T-helper 2 cell treated with Interferon-gamma antibody and Interleukin-4, amounts not matched to agents 5 μg/mL and 100 μg/mL, for 36 hours (primary cell): Measurements from ENCODE around the gene C1orf116.
A peak's percentile ranks its signal among the peaks of the same experiment; 100 is the strongest.
"Not testable (repeated sequence)": the region's sequence is repeated elsewhere in the genome, so short reads cannot be mapped to it uniquely, and the experiment has no call there.

Source experiments
- DNase-seq: peaks from one replicate; pipeline ENCODE4 v3.0.0; 2021; ENCODE audit warnings: low spot score
- H3K27ac Mint-ChIP-seq: one replicate; pipeline ENCODE4 v1.8.0; 2021; ENCODE audit warnings: mild to moderate bottlenecking, mixed read lengths
- H3K27me3 Mint-ChIP-seq: one replicate; pipeline ENCODE4 v1.8.0; 2021; ENCODE audit warnings: low read depth, mixed read lengths
- H3K36me3 Mint-ChIP-seq: one replicate; pipeline ENCODE4 v1.8.0; 2021; ENCODE audit warnings: low read depth, mixed read lengths
- H3K4me1 Mint-ChIP-seq: one replicate; pipeline ENCODE4 v1.8.0; 2021; ENCODE audit warnings: low read depth, mixed read lengths
- H3K4me3 Mint-ChIP-seq: one replicate; pipeline ENCODE4 v1.8.0; 2022; ENCODE audit warnings: mild to moderate bottlenecking, moderate library complexity, mixed read lengths
- H3K9me3 Mint-ChIP-seq: one replicate; pipeline ENCODE4 v1.8.0; 2021; ENCODE audit warnings: mixed read lengths

Gene C1orf116

GRCh38 chr1:207052911-207053769, 20.6 kb upstream of the C1orf116 start, which contains the start of gene PFKFB2:
Gene PFKFB2, plus strand, starts transcription at chr1:207053275. Its CDS starts 1,443 bp downstream, at chr1:207054718.
- Mint-ChIP-seq H3K36me3 (peaks cover 12% of the 10 kb centered on the region), H3K4me1 (peaks cover 36% of the 10 kb centered on the region), H3K9me3 (no peaks in the 10 kb centered on the region), H3K27me3 (peaks cover 9% of the 10 kb centered on the region), H3K27ac (peak within 1 kb of the TSS; percentile 87), H3K4me3 (peak within 1 kb of the TSS; percentile 99)
- DNase-seq = peak; percentile 90

- H3K36me3 Mint-ChIP-seq = peaks cover 26% of the 10 kb centered on the region
- DNase-seq = peak; percentile 16
- peak within 1 kb of the TSS; percentile 99 for H3K27ac Mint-ChIP-seq
- peaks cover 7% of the 10 kb centered on the region for H3K27me3 Mint-ChIP-seq
- H3K4me1 Mint-ChIP-seq = peaks cover 50% of the 10 kb centered on the region
- H3K9me3 Mint-ChIP-seq = no peaks in the 10 kb centered on the region
- peak within 1 kb of the TSS; percentile 100 for H3K4me3 Mint-ChIP-seq
These were observed 18.8 kb upstream of the C1orf116 start, which contains the start of gene YOD1 for GRCh38 chr1:207051191-207051943. Gene YOD1, minus strand, starts transcription at chr1:207051208. Its CDS starts 178 bp downstream, at chr1:207051030.

GRCh38 chr1:207050480-207051190, 18.1 kb upstream of the C1orf116 start:
- H3K9me3 Mint-ChIP-seq = no peaks in the 10 kb centered on the region
- peaks cover 3% of the 10 kb centered on the region for H3K27me3 Mint-ChIP-seq
- H3K4me1 Mint-ChIP-seq = peaks cover 52% of the 10 kb centered on the region
- H3K4me3 Mint-ChIP-seq = peak overlapping the region; percentile 100
- H3K36me3 Mint-ChIP-seq = peaks cover 31% of the 10 kb centered on the region
- peak; percentile 85 for DNase-seq
- H3K27ac Mint-ChIP-seq = peak overlapping the region; percentile 99

- peaks cover 1% of the 10 kb centered on the region for H3K27me3 Mint-ChIP-seq
- H3K4me1 Mint-ChIP-seq = peaks cover 52% of the 10 kb centered on the region
- H3K27ac Mint-ChIP-seq = peak overlapping the region; percentile 99
- DNase-seq = peak; percentile 20
- H3K4me3 Mint-ChIP-seq = peak overlapping the region; percentile 100
- H3K36me3 Mint-ChIP-seq = peaks cover 34% of the 10 kb centered on the region
- no peaks in the 10 kb centered on the region for H3K9me3 Mint-ChIP-seq
These were observed 17.4 kb upstream of the C1orf116 start for GRCh38 chr1:207049974-207050391.

GRCh38 chr1:207049514-207049913, 17.0 kb upstream of the C1orf116 start:
- Mint-ChIP-seq H3K4me3 (peak overlapping the region; percentile 100), H3K36me3 (peaks cover 38% of the 10 kb centered on the region), H3K9me3 (no peaks in the 10 kb centered on the region), H3K4me1 (peaks cover 50% of the 10 kb centered on the region), H3K27me3 (no peaks in the 10 kb centered on the region), H3K27ac (peak overlapping the region; percentile 99)
- no peak for DNase-seq

GRCh38 chr1:207049054-207049453, 16.5 kb upstream of the C1orf116 start:
- no peaks in the 10 kb centered on the region for H3K27me3 Mint-ChIP-seq
- peaks cover 38% of the 10 kb centered on the region for H3K36me3 Mint-ChIP-seq
- peaks cover 50% of the 10 kb centered on the region for H3K4me1 Mint-ChIP-seq
- peak overlapping the region; percentile 100 for H3K4me3 Mint-ChIP-seq
- no peak for DNase-seq
- no peaks in the 10 kb centered on the region for H3K9me3 Mint-ChIP-seq
- H3K27ac Mint-ChIP-seq = no peak overlapping the region

GRCh38 chr1:207048041-207048440, 15.5 kb upstream of the C1orf116 start:
- Mint-ChIP-seq H3K4me1 (peaks cover 50% of the 10 kb centered on the region), H3K36me3 (peaks cover 41% of the 10 kb centered on the region), H3K4me3 (no peak overlapping the region), H3K9me3 (no peaks in the 10 kb centered on the region), H3K27ac (no peak overlapping the region), H3K27me3 (no peaks in the 10 kb centered on the region)
- DNase-seq = no peak

GRCh38 chr1:207047505-207047904, 14.9 kb upstream of the C1orf116 start:
- no peaks in the 10 kb centered on the region for H3K9me3 Mint-ChIP-seq
- DNase-seq = no peak
- H3K36me3 Mint-ChIP-seq = peaks cover 44% of the 10 kb centered on the region
- no peaks in the 10 kb centered on the region for H3K27me3 Mint-ChIP-seq
- peaks cover 47% of the 10 kb centered on the region for H3K4me1 Mint-ChIP-seq
- H3K4me3 Mint-ChIP-seq = no peak overlapping the region
- H3K27ac Mint-ChIP-seq = no peak overlapping the region

GRCh38 chr1:207045453-207045852, 12.9 kb upstream of the C1orf116 start:
- H3K4me3 Mint-ChIP-seq = no peak overlapping the region
- no peaks in the 10 kb centered on the region for H3K27me3 Mint-ChIP-seq
- no peak for DNase-seq
- no peak overlapping the region for H3K27ac Mint-ChIP-seq
- H3K4me1 Mint-ChIP-seq = peaks cover 34% of the 10 kb centered on the region
- no peaks in the 10 kb centered on the region for H3K9me3 Mint-ChIP-seq
- peaks cover 45% of the 10 kb centered on the region for H3K36me3 Mint-ChIP-seq

GRCh38 chr1:207041397-207041796, 8.8 kb upstream of the C1orf116 start:
- not testable (repeated sequence) for H3K4me1 Mint-ChIP-seq, H3K9me3 Mint-ChIP-seq, H3K27me3 Mint-ChIP-seq, H3K27ac Mint-ChIP-seq, DNase-seq, H3K4me3 Mint-ChIP-seq
- H3K36me3 Mint-ChIP-seq = peaks cover 19% of the 10 kb centered on the region

- H3K4me3 Mint-ChIP-seq = no peak overlapping the region
- no peak overlapping the region for H3K27ac Mint-ChIP-seq
- H3K9me3 Mint-ChIP-seq = no peaks in the 10 kb centered on the region
- H3K4me1 Mint-ChIP-seq = peaks cover 3% of the 10 kb centered on the region
- H3K27me3 Mint-ChIP-seq = peaks cover 7% of the 10 kb centered on the region
- H3K36me3 Mint-ChIP-seq = peaks cover 11% of the 10 kb centered on the region
- DNase-seq = no peak
These were observed 7.6 kb upstream of the C1orf116 start for GRCh38 chr1:207040181-207040533.

GRCh38 chr1:207039380-207040180, 7.0 kb upstream of the C1orf116 start:
- peaks cover 3% of the 10 kb centered on the region for H3K4me1 Mint-ChIP-seq
- no peaks in the 10 kb centered on the region for H3K9me3 Mint-ChIP-seq
- H3K27ac Mint-ChIP-seq = no peak overlapping the region
- H3K36me3 Mint-ChIP-seq = peaks cover 8% of the 10 kb centered on the region
- no peak overlapping the region for H3K4me3 Mint-ChIP-seq
- peaks cover 9% of the 10 kb centered on the region for H3K27me3 Mint-ChIP-seq
- DNase-seq = no peak

- Mint-ChIP-seq H3K4me3 (no peak overlapping the region), H3K9me3 (no peaks in the 10 kb centered on the region), H3K4me1 (no peaks in the 10 kb centered on the region), H3K36me3 (no peaks in the 10 kb centered on the region), H3K27me3 (peaks cover 32% of the 10 kb centered on the region), H3K27ac (no peak overlapping the region)
- no peak for DNase-seq
These were observed 4.3 kb upstream of the C1orf116 start for GRCh38 chr1:207036865-207037264.
